NOMO-1 (cell line): Measurements from ENCODE around the gene FBLN1.
A peak's percentile ranks its signal among the peaks of the same experiment; 100 is the strongest.

Experiments used
- DNase-seq, 2 experiments: peaks; one replicate each; lab custom pipeline; 2025; ENCODE audit not compliant: unreplicated experiment in 2 of 2; lab: John Stamatoyannopoulos, UW

FBLN1 gene

GRCh38 chr22:45503816-45504372 lies 1.2 kb downstream of the FBLN1 start:
- no peak for DNase-seq

GRCh38 chr22:45504373-45505341 lies 2.0 kb downstream of the FBLN1 start:
- DNase-seq: peak; percentile 28 to 51

- no peak for DNase-seq
Measured at GRCh38 chr22:45505991-45506747, 3.5 kb downstream of the FBLN1 start.

DNA sequence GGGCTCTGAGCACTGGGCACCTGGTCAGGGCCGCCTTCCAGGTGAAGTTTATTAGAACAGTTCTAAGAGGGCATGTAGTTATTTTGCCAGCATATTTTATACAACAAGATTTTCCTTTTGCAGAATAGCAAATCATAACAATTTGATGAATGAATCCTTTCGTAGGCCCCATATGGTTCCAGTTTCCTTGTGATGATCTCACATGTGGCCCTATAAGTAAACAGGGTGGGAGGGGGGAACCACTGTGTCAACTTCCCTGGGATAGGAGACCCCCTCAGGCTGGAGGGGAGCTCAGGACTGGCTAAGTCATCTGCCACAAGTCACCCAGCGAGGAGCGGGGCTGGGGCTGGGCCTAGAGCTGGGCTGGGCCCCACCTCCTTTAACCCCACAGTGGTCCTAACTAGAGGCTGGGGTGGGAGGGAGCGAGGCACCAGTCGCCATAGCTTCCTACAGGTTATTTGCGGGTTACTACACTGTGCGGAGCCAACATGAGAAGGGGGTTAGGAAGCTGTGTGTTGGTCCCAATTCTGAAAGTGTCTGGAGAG lies 4.2 kb downstream of the FBLN1 start:
- no peak for DNase-seq

- DNase-seq: no peak
Measured at GRCh38 chr22:45507798-45508197, 5.1 kb downstream of the FBLN1 start.

GRCh38 chr22:45508814-45509213 lies 6.1 kb downstream of the FBLN1 start:
- DNase-seq: no peak

DNA sequence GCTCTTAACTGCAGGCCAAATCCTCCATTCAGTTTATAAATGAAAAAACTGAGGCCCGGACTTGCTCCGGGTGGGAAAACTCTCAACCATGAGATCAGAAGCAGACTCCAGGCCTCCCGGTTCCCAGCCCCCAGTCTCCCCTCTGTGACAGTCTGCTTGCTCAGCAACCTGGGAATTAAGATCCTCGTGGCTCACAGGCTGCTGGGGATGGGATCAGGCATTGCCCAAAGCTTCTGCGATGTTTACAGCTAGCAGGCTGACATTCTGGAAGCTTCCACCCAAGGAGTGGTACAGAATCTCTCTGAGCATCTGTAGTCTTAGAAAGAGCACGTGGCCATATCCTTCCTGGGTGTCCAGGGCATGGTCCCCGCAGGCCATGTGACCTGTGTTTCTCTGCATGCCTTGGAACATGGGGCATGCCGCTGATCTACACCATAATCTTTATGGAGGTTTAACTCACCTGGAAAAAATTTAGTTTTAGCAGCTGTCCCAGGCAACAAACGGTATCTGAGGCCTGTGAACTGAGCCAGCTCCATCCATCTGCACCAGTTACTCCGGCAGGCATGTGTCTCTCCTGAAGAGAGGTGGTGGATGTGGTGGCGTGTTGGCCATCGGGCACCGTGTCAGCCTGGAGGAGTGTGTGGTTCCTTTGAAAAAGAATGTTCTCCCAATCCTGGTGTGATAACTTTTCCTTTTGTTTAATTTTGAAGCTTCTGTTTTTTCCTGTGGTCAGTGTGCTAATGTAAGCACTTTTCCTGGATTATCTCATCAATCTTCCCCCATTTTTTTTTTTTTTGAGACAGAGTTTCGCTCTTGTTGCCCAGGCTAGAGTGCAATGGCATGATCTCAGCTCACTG lies 7.9 kb downstream of the FBLN1 start:
- DNase-seq: no peak

DNA sequence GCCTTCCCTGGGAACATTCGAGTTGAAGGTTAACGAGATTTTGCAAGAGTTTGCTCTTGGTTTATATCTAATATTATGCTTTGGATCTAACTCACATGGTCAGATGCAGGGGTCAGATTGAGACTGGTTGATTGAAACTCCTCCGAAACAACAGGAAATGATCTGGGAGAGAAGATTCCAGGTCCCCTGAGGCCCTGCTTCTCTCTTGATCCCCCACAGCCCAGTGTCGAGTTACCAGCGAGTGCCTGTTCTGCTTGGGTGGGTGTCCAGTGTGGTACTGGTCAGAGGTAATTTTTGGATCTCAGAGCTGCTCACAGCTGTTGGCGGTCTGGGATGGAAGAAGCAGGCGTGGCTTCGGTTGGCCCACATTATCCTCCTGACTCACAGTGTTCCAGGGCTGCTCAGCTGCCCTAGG lies 9.2 kb downstream of the FBLN1 start:
- DNase-seq: no peak

DNA sequence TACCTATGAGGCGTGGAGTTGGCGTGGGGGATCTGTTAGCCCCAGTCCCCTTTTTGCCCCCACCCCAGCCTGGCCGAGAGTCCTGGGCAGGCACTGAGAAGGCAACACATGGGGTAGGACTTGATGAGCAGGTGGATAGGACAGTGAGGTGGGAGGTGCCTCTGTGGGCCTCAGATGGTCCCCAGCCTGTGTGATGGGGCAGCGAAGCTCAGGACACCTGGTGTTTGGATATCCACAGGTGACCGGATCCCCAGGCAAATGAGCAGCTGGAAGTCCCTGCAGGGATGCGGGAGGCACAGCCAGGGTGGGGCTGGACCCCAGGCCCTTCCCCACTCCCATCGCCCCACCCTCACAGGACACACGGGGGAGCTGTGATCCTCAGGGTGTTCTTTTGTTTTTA lies 9.7 kb downstream of the FBLN1 start:
- no peak for DNase-seq

DNA sequence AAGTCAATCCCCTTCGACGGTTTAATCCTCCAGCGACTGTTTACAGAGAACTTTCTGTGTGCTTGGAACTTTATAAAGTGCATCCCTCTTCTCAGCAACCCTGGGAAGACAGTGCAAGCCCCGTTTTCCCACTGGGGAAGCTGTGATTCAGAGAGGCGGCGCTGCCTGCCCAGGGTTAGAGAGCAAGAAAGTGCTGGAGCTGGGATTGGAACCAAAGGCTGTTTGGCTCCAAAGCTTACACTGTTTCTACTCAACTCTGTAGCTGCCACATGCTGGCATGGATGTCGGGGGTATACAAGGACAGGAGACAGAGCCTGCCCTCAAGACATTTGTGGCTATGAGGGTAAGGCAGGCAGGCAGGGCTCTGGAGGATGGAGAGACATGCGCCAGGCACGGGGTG lies 13.0 kb downstream of the FBLN1 start:
- no peak for DNase-seq

DNA sequence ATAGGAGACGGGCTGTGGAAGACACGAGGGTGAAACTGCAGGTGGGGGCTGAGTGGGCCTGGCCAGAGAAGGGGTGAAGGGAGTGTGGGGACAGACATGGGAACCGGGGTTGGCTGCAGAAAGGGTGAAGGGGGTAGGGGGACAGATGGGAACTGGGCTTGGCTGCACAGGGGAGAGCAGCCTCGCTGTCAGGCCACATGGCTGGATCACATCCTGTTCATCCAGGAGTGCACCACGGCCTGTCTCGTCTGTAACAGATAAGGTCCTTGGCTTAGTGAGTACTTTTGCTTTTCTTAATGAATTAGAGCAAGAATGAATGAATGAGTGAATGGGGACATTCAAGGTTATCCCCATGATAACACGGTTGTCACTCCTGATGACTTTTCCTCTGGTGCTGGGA lies 13.5 kb downstream of the FBLN1 start:
- DNase-seq: no peak

- no peak for DNase-seq
Measured at GRCh38 chr22:45516923-45517675, 14.4 kb downstream of the FBLN1 start.

- no peak for DNase-seq
Measured at GRCh38 chr22:45518136-45518535, 15.5 kb downstream of the FBLN1 start.

DNA sequence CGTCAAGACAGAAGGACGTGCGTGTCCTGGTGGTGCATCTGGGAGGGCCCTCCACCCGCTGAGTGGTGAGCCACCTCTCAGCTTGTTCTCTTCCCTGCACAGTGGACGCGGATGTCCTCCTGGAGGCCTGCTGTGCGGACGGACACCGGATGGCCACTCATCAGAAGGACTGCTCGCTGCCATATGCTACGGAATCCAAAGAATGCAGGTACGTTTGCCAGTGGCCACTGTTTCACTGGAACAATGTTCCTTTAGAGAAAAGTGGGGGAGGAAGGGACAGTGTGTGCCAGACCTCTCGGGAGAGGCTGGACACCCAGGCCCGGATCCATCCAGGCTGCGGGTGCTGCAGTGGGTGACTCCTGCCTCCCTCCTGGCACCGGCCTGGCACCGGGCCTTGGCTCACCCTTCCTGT lies 15.9 kb downstream of the FBLN1 start:
- no peak for DNase-seq

DNA sequence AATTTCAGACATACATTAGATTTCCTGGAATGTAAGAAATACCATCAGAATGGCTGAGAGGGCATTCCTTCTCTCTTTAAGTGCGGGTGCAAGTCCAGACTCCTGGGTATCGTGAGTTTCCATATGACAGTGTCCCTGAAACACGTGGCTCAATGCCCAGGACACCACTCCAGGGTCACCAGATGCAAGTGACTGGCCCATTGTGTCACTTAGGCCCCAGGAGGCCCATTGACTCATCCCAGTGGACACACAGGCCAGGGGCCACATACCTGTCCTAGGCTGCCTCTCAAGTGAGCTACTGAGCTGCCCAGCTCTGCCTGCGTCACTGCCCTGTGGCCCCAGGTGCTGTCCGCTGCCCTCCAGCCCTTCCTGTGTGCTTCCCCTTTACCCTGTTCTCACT lies 18.5 kb downstream of the FBLN1 start:
- DNase-seq: no peak

DNA sequence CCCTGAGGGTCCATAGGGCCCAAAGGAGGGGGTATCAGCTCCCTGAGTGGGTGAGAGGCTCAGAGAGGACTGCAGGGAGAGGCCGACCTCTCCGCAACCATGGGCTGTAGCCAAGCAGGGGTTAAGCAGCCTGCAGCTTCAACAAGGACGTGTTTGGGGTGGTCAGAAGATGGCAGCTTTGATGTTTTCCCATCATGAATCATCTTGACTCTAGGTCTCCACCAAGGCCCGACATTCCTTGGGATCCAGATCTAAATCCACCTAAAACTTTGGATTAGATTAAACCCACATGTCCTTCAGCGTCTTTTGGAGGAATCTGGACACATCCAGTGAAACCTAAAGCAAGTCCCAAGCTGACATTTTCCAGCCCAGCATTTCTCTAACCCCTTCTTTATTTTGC lies 19.8 kb downstream of the FBLN1 start:
- DNase-seq: no peak

GRCh38 chr22:45524157-45524556 lies 21.5 kb downstream of the FBLN1 start:
- no peak for DNase-seq

DNA sequence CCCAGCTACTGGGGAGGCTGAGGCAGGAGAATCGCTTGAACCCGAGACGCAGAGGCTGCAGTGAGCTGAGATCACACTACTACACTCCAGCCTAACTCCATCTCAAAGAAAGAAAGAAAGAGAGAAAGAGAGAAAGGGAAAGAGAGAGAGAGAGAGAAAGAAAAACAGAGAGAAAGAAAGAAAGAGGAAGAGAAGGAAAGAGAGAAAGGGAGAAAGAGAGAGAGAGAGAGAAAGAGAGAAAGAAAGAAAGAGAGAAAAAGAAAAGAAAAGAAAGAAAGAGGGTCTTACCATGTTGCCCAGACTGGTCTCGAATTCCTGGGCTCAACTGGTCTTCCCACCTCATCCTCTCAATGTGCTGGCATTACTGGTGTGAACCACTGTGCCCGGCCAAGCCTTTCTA lies 22.3 kb downstream of the FBLN1 start:
- no peak for DNase-seq

DNA sequence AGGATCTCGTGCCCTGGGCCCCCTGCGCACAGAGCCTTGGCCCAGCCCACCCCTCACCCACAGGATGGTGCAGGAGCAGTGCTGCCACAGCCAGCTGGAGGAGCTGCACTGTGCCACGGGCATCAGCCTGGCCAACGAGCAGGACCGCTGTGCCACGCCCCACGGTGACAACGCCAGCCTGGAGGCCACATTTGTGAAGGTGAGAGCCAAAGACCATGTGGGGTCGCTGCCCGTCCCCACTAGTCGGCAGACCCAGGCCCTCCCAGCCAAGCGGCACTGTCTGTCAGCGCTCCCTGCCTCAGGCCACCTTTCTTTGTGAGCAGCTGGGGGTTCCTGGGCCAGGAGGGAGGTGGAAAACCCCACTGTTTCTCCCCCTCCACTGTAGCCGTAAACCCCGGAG lies 22.8 kb downstream of the FBLN1 start:
- DNase-seq: no peak

GRCh38 chr22:45526281-45526680 lies 23.6 kb downstream of the FBLN1 start:
- DNase-seq: no peak
